IPS-15b (cell line): ENCODE measurements around the gene TNFRSF1A.

Source experiments
- H3K27me3 ChIP-seq: one replicate; pipeline ENCODE4 v1.6.1; 2013; ENCODE audit warnings: low read length; ENCODE audit not compliant: control insufficient read depth, insufficient read depth
- H3K36me3 ChIP-seq: one replicate; pipeline ENCODE4 v1.6.1; 2013; ENCODE audit warnings: low read length; ENCODE audit not compliant: control insufficient read depth, insufficient read depth
- H3K4me1 ChIP-seq: one replicate; pipeline ENCODE4 v1.6.1; 2013; ENCODE audit warnings: mild to moderate bottlenecking, low read length; ENCODE audit not compliant: control insufficient read depth, insufficient read depth
- H3K4me3 ChIP-seq: one replicate; pipeline ENCODE4 v1.5.1; 2013; ENCODE audit warnings: low read depth, low read length
- H3K9ac ChIP-seq: one replicate; pipeline ENCODE4 v1.6.1; 2013; ENCODE audit warnings: low read depth, mild to moderate bottlenecking, low read length
- H3K9me3 ChIP-seq: one replicate; pipeline ENCODE4 v1.6.1; 2013; ENCODE audit warnings: mild to moderate bottlenecking, low read length; ENCODE audit not compliant: control insufficient read depth, insufficient read depth

TNFRSF1A gene

DNA sequence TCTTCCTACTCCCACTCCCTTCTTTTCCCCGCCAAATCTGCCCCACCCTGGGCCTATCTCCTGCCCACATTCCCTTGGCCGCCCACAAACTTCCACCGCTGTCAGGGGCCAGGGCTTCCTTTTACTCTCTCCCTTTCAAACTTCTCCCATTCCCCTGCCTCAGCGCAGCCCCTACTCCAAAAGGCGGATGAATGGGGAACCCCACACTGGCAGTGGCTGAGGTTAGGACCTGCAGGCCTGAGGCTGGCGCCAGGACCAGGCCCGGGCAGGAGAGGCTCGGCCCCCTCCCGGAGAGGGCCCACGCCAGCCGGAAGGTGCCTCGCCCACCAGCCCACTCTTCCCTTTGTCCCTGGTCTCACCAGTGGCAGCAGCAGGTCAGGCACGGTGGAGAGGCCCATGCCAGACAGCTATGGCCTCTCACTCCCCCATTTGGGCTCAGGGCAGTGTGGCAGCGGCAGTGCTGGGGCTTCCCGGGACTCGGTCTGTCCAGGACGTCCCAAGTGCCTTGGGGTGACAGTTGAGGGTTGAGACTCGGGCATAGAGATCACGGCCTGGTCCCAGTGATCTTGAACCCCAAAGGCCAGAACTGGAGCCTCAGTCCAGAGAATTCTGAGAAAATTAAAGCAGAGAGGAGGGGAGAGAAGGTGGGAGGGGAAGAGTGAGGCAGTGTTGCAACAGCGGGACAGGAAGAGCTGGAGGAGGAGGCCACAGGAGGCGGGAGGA is at the start of gene TNFRSF1A:
TSS of gene TNFRSF1A (minus strand) at position 660 of the 723 bp plus-strand sequence. CDS start at position 398, 262 bp downstream.
- H3K4me3 ChIP-seq = peak within 1 kb of the TSS; percentile 87

DNA sequence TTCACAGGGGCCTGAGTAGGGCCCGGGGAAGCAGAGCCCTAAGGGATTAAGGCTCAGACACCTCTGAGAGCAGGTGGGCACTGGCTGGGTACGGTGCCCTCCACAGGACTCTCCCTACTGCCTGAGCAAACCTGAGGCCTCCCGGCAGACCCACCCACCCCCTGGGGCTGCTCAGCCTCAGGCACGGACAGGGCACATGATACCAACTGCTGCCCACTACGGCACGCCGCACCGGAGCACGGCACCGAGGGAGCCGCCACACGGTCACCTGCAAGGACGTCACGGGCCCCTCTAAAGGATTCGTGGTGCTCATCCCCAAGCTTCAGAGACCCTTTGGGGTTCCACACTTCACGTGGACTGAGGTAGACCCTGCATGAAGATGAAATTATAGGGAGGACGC is 49.1 kb upstream of the TNFRSF1A start:
- H3K27me3 ChIP-seq = no peaks in the 10 kb centered on the region
- no peak overlapping the region for H3K9ac ChIP-seq
- H3K9me3 ChIP-seq = no peaks in the 10 kb centered on the region
- no peaks in the 10 kb centered on the region for H3K36me3 ChIP-seq
- H3K4me1 ChIP-seq = peaks cover 4% of the 10 kb centered on the region
- no peak overlapping the region for H3K4me3 ChIP-seq

More for the DNA sequence above, at the start of gene TNFRSF1A:
- Histone ChIP-seq H3K9ac (peak within 1 kb of the TSS; percentile 91), H3K36me3 (peaks cover 5% of the 10 kb centered on the region), H3K4me1 (peaks cover 44% of the 10 kb centered on the region), H3K27me3 (no peaks in the 10 kb centered on the region), H3K9me3 (no peaks in the 10 kb centered on the region)

DNA sequence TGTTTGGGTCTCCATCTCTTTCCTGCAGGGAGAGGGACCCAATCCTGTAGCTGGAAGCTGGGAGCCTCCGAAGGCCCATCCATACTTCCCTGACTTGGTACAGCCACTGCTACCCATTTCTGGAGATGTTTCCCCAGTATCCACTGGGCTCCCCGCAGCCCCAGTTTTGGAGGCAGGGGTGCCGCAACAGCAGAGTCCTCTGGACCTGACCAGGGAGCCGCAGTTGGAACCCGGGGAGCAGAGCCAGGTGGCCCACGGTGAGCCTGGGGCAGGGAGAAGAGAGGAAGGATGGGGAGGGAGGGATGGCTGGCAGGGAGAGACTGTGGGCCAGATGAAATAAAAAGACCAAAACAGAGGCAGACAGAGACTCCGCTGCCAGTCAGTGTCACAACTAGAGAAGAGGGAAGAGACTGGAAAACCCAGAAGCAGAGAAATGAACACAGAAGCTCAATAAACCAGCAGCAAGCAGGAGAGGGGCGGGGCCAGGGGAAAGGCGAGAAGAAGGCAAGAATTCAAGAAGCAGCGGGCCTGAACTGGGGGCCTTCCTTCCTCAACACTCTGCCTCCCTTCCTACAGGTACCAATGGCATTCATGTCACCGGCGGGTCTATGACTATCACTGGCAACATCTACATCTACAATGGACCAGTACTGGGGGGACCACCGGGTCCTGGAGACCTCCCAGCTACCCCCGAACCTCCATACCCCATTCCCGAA is 48.4 kb upstream of the TNFRSF1A start:
- Histone ChIP-seq H3K27me3 (no peaks in the 10 kb centered on the region), H3K4me3 (no peak overlapping the region), H3K9ac (no peak overlapping the region), H3K4me1 (no peaks in the 10 kb centered on the region), H3K9me3 (no peaks in the 10 kb centered on the region), H3K36me3 (no peaks in the 10 kb centered on the region)

DNA sequence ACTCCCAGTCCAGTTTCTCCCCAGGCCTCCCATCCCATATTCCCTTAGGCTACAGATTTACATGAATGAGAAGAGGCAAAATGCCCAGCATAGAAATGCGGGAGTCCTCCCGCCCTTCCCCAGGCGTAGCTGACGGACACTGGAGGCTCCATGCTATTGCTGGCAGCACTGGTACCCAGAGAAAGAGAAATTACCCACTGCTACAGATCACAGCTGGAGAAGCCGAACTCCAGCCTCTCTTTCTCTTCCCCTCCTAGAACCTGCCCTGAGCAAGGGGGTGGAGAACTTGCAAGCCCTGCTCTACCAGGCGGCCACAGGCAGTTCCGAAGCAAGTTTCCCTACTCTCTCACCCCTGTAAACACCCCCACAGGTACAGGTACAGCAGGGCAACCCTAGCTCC is 45.7 kb upstream of the TNFRSF1A start:
- H3K9ac ChIP-seq = no peak overlapping the region
- H3K36me3 ChIP-seq = no peaks in the 10 kb centered on the region
- H3K9me3 ChIP-seq = no peaks in the 10 kb centered on the region
- peaks cover 19% of the 10 kb centered on the region for H3K27me3 ChIP-seq
- H3K4me1 ChIP-seq = peaks cover 8% of the 10 kb centered on the region
- no peak overlapping the region for H3K4me3 ChIP-seq

DNA sequence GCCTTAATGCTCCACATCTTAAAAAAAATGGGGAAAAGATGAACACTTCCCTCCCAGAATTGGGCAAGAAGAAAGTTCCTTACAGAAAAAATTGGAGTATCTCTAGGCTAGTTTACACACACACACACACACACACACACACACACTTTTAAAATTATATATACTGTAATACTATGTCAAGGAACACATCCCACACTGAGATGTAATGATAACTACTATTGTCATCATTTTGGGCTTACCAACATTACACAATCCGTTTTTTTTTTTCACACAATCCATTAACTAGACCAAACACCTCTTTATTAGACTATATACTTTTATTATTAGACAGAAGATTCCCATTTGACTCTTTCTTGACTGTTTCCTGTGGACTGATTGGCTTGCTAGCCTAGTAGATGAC is 44.6 kb upstream of the TNFRSF1A start:
- Histone ChIP-seq H3K9me3 (no peaks in the 10 kb centered on the region), H3K9ac (no peak overlapping the region), H3K4me3 (no peak overlapping the region), H3K4me1 (peaks cover 13% of the 10 kb centered on the region), H3K36me3 (no peaks in the 10 kb centered on the region), H3K27me3 (peaks cover 25% of the 10 kb centered on the region)

DNA sequence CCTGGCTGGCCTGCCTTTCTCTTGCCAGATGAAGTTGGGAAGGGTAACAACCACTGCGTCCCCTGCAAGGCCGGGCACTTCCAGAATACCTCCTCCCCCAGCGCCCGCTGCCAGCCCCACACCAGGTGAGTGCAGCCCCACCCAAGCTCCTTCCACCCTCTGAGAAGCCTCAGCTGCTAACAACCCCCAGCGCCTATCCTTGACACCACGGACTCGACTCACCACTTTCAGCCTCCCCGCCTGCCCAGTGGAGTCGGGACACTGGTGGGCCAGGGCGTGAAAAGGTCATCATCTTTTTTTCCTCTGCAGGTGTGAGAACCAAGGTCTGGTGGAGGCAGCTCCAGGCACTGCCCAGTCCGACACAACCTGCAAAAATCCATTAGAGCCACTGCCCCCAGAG is 44.2 kb upstream of the TNFRSF1A start:
- Histone ChIP-seq H3K27me3 (peaks cover 29% of the 10 kb centered on the region), H3K4me3 (no peak overlapping the region), H3K36me3 (no peaks in the 10 kb centered on the region), H3K9me3 (no peaks in the 10 kb centered on the region), H3K4me1 (peaks cover 13% of the 10 kb centered on the region), H3K9ac (no peak overlapping the region)

DNA sequence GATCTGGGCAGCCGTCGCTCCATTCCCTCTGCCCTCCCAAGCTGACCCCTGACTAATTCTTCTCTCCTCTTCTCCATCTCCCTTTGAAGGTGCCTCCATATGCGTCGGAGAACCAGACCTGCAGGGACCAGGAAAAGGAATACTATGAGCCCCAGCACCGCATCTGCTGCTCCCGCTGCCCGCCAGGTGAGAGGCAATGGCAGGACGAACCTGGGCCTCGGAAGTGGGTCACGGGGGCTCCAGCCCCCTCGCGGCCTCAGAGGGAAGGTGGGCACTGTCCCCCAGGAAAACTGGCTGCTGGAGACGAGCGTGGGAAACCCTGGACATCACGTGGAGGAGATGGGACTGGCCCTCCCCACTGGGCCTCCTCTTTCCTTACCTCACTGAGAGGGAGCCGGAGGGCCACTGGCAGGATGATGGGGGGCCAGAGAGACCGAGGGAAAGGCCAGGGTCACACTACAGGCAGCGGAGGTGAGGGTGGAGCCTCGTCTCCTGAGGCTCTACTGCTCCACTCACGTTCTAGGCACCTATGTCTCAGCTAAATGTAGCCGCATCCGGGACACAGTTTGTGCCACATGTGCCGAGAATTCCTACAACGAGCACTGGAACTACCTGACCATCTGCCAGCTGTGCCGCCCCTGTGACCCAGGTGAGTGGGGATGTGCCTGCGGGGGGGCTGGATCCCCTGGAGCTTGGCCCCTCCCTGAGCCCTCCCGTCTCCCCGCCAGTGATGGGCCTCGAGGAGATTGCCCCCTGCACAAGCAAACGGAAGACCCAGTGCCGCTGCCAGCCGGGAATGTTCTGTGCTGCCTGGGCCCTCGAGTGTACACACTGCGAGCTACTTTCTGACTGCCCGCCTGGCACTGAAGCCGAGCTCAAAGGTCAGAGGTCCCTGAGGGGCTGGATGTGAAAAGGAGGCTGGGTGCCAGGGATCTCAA is 42.9 kb upstream of the TNFRSF1A start:
- Histone ChIP-seq H3K36me3 (no peaks in the 10 kb centered on the region), H3K4me3 (no peak overlapping the region), H3K27me3 (peaks cover 34% of the 10 kb centered on the region), H3K4me1 (peaks cover 13% of the 10 kb centered on the region), H3K9ac (no peak overlapping the region), H3K9me3 (no peaks in the 10 kb centered on the region)

DNA sequence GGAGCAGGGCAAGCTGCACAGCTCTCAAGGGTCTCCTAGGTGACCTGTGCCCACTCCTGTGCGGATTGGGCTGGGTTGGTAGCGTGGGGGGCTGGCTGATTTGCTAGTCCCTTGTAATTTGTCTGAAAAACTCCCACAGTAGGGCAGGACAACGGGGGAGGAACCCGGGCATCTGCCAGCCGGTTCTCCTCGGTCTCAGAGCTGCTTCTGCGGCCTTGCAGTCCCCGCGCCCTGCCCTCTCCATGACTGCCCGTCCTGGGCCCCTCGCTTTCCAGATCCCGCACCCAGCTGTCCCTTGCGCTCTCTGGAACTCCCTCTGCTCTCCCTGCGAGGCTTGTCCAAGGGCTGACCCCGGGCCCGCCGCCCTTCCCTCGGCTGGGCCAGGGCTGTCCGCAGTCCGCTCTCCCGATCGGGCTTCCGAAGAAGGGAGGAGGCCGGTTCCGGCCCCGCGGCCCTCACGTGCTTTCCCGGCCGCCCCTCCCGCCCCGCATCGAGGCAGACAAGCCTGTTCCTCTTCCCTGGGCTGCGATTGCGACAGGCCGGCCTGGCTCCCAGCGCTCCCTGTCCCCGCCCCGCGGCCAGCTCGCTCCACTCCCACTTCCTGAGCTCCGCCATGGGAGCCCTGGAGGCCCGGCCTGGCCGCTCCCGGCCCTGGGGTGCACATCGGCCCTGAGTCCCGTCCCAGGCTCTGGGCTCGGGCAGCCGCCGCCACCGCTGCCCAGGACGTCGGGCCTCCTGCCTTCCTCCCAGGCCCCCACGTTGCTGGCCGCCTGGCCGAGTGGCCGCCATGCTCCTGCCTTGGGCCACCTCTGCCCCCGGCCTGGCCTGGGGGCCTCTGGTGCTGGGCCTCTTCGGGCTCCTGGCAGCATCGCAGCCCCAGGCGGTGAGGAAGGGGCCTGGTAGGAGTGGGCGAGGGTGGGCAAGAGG is 42.0 kb upstream of the TNFRSF1A start, which contains the start of gene LTBR:
TSS of gene LTBR (plus strand) at position 591 of the 927 bp plus-strand sequence. CDS start at position 788, 197 bp downstream.
- Histone ChIP-seq H3K9ac (no peak within 1 kb of the TSS), H3K9me3 (no peaks in the 10 kb centered on the region), H3K27me3 (peaks cover 34% of the 10 kb centered on the region), H3K36me3 (no peaks in the 10 kb centered on the region), H3K4me1 (peaks cover 13% of the 10 kb centered on the region), H3K4me3 (no peak within 1 kb of the TSS)

DNA sequence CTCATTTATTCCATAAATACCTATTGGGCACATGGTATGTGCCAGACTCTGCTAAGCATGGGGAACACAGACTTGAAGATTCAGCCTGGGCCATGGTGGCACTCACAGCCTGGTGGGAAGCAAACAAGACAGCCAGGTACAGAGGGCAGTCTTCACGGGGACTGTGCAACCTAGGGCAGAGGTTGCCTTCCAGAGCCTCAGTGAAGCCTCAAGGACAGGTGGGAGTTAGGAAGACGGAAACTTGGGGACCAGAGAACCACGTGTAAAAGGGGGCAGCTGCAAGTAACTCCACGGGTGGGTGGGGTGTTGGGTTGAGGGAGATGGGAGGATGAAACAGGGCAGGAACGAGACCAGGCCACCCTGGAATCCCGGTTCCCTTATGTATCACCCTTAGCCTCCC is 41.1 kb upstream of the TNFRSF1A start:
- Histone ChIP-seq H3K9me3 (no peaks in the 10 kb centered on the region), H3K9ac (no peak overlapping the region), H3K27me3 (peaks cover 34% of the 10 kb centered on the region), H3K4me1 (peaks cover 13% of the 10 kb centered on the region), H3K4me3 (no peak overlapping the region), H3K36me3 (no peaks in the 10 kb centered on the region)

DNA sequence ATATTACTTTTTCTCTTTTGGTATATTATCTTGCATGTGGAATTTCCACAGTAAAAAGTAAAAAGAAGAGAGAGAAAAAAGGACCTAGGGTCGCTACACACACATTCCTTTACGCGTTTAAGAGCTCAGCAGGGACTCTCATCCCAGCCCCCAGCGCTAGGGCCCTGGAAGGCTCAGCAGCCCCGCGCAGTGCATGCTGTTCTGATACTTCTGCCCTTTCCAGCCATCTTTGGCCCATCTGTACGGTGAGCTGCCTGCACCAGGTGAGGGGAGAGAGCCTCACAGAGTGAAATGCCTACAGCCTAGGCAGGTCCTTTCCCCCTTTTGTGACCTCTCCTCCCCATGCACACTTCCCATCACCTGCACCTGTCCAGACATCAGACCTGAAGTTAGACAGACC is 40.5 kb upstream of the TNFRSF1A start:
- Histone ChIP-seq H3K9me3 (no peaks in the 10 kb centered on the region), H3K27me3 (peaks cover 34% of the 10 kb centered on the region), H3K36me3 (no peaks in the 10 kb centered on the region), H3K9ac (no peak overlapping the region), H3K4me1 (peaks cover 17% of the 10 kb centered on the region), H3K4me3 (no peak overlapping the region)
